SH-SY5Y (cell line): ENCODE data around the gene CTIF.

Source experiments
- GATA2 ChIP-seq: IDR thresholded peaks from 2 replicates; pipeline ENCODE4 v1.6.1; 2011; ENCODE audit warnings: mild to moderate bottlenecking, low read depth, low read length
- GATA3 ChIP-seq: IDR thresholded peaks from 2 replicates; pipeline ENCODE4 v1.6.1; 2011; ENCODE audit warnings: low read depth, mild to moderate bottlenecking, low read length, moderate library complexity

CTIF gene

GRCh38 chr18:48621815-48622555, 83.2 kb downstream of the CTIF start:
- TF ChIP-seq GATA2, result no peak
- no peak for TF ChIP-seq GATA3

DNA sequence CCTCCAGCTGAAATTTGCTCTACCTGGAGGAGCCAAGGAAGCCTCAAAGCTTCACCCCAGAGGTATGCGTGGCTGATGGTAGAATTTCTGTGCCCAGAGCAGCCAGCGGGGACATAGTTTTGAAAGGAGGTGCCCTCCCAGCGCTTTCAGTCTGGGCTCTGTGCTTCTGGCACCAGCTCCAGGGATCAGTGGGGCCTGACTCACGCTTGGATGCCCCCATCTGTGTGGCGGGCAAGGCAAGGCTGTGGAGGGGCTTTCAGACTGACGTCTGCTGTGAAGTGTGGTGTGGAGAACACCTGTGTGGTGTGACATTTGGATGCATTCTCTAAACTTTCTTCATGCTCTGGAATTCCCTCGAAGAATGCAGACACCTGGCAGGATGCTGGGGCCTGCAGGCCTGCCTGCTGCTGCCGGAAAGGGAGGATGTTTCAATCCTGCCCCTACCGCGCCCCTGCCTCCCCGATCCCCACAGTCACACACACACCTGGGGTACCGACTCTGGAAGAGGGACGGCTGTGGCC, 84.1 kb downstream of the CTIF start:
- TF ChIP-seq GATA3 (no peak), GATA2 (no peak)

DNA sequence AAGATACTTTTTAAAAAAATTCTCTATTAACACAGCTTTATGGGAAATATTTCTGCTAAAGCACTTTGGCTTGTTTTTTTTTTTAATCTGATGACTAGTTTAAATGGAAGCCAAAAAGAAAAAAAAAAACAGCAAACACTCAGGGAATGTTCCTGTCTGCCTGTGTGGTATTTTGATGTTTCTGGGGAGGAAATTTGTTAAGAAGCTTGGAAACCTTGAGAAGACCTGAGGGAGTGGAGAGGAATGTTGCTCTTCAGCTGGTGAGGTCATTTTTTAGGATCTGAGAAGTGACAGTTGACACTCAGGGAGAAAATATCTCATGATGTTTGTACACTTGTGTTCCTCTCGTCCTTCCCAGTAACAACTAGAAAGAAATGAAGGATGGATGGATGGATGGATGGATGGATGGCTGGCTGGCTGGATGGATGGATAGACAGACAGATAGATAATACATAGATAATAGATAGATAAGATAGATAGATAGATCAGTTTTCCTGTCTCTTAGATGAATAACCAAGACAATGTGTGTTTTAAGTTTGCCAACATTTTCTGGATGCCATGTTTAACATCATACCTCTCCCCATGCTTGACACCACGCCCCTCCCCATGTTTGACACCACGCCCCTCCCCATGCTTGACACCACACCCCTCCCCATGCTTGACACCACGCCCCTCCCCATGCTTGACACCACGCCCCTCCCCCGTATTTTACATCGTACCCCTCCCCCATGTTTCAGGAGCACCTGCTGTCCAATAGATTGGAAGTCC, 84.8 kb downstream of the CTIF start:
- no peak for TF ChIP-seq GATA3
- no peak for TF ChIP-seq GATA2

- TF ChIP-seq GATA2, result no peak
- no peak for TF ChIP-seq GATA3
Observed at GRCh38 chr18:48624856-48625255, 86.0 kb downstream of the CTIF start.

- no peak for TF ChIP-seq GATA2
- TF ChIP-seq GATA3, result no peak
Observed at GRCh38 chr18:48627216-48627615, 88.4 kb downstream of the CTIF start.

DNA sequence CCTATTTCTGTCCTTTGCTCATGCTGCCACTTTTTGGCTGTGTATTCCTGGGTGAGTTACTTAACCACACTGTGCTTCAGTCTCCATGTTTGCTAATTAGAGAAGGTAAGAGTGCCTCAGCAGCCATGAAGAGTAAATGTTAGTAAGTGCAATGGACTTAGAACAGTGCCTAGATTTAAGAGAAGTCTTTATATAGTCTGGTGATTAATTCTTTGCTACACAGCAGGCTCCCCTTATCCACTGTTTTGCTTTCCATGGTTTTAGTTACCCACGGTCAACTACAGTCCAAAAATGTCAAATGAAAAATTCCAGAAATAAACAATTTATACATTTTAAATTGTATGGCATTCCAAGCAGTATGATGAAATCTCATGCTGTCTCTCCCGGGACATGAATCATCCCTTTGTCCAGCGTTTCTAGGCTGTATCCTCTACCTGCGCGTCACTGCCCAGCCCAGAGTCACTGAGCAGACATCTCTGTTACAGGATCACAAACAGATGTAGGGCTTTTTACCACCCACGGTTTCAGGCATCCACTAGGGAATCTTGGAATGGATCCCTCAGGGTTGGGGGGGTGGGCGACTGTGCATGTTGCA, 91.0 kb downstream of the CTIF start:
- TF ChIP-seq GATA2 (no peak), GATA3 (no peak)

DNA sequence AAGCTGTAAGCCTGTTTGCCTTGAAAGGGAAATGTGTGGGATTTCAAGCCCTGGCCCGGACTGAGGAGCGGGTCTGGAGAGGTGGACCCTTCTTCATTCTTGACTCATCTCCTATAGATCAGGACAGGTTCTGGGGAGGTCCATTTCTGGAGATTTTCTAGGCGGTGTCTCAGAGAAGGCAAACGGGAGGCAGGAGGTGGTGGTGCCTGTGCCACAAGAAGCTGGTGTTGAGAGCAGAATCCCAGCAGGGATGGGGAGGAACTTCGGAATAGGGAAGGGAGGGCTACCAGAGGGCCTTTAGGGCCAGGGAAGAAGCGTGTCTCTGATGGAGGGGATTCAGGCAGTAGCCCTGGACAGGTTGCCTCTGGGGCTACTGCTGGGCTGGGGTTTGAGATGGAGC, 93.0 kb downstream of the CTIF start:
- no peak for TF ChIP-seq GATA3
- TF ChIP-seq GATA2, result no peak

DNA sequence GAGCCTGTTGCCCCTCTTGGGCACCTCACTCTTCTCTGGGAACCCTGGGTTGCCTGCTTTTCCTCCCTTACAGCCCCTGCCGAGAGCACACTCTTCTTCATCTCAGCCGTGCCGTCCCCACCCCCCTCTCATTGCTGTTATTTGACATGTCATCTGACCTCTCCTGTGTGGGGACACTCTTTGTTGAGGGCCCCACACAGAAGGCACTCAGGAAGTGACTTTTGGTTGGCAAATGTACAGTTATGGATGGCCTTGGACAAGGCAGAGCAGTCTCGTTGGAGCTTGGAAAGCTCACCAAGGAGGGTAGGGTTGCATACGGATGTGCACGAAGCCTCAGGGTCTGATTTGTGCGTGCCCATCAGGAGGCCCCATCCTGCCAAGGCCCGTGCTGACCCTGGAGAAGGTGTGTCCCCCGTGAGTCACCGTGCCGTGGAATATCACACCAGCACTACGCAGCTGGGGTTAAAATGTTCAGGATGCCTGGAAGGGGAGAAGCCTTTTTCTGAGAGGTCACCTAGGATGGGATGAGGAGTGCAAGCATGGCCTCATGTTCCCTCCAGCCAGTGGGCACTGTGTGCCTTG, 93.9 kb downstream of the CTIF start:
- no peak for TF ChIP-seq GATA3
- TF ChIP-seq GATA2, result no peak

GRCh38 chr18:48634491-48634890, 95.7 kb downstream of the CTIF start:
- no peak for TF ChIP-seq GATA3

- TF ChIP-seq GATA2, result no peak
- TF ChIP-seq GATA3, result no peak
Observed at GRCh38 chr18:48634975-48635374, 96.1 kb downstream of the CTIF start.

GRCh38 chr18:48635806-48636205, 97.0 kb downstream of the CTIF start:
- TF ChIP-seq GATA3, result no peak
- no peak for TF ChIP-seq GATA2

GRCh38 chr18:48636436-48636835, 97.6 kb downstream of the CTIF start:
- TF ChIP-seq GATA3, result no peak
- TF ChIP-seq GATA2, result no peak

- TF ChIP-seq GATA2 (no peak), GATA3 (no peak)
Observed at GRCh38 chr18:48637081-48637990, 98.5 kb downstream of the CTIF start.

GRCh38 chr18:48638451-48638850, 99.6 kb downstream of the CTIF start:
- TF ChIP-seq GATA3, result no peak
- no peak for TF ChIP-seq GATA2
